Gastroesophageal sphincter (tissue), 3 donors: ENCODE data around the gene NFATC3.

Experiments
- CTCF ChIP-seq, 4 experiments: fragments of 200-600 bp in 2 of 4; fragments of 450-650 bp in 2 of 4; sonication (generic) in 1 of 4; IDR thresholded peaks; one replicate each; pipeline ENCODE4 v1.5.1; 2017 to 2019; ENCODE audit warnings: antibody characterized with exemption in 4 of 4, mild to moderate bottlenecking in 2 of 4, moderate library complexity in 2 of 4
- EP300 ChIP-seq: sonication (generic); formaldehyde crosslinking; IDR thresholded peaks from one replicate; pipeline ENCODE4 v1.6.1; 2017; ENCODE audit warnings: antibody characterized with exemption, mild to moderate bottlenecking
- POLR2A ChIP-seq, 2 donors: fragments of 450-650 bp; IDR thresholded peaks; one replicate each; pipeline ENCODE4 v1.6.1; 2017; ENCODE audit warnings: antibody characterized with exemption in 2 of 2, mild to moderate bottlenecking in 2 of 2, moderate library complexity in 1 of 2

- no peak for TF ChIP-seq CTCF (IDR thresholded peaks at IDR 0.05)
- no peak for TF ChIP-seq POLR2A (IDR thresholded peaks at IDR 0.05)
- no peak for TF ChIP-seq EP300
These were observed 97.9 kb downstream of the NFATC3 start for GRCh38 chr16:68183046-68183445.
